GM12878 (cell line): ENCODE data around the gene C4orf51. TPM values are rescaled to one million over a fixed set of nuclear protein-coding genes. Genes with fewer than 3 reads are reported as not detected.

Experiments
- ATAC-seq: fragments of 200-7000 bp; cut with Tn5 transposase; 3 replicates; pipeline ENCODE4 v1.9.1; 2020; ENCODE audit warnings: mild to moderate bottlenecking, moderate library complexity
- BruUV-seq: library from RNA; stranded (reverse); fragments of 400-500 nt; replicated peaks from 2 replicates; lab custom pipeline; 2021; lab: Mats Ljungman, UMichigan
- CTCF ChIA-PET: fragments of 300-600 bp; sonication (Branson Sonifier 250); formaldehyde crosslinking; extraction: SDS; loops from one replicate; lab custom pipeline; 2021; ENCODE audit warnings: inconsistent platforms; lab: Yijun Ruan, JAX
- POLR2A ChIA-PET: fragments of 350-600 bp; formaldehyde crosslinking; extraction: SDS; loops from one replicate; lab custom pipeline; 2021; ENCODE audit warnings: inconsistent platforms; lab: Charles Lee
- RAD21 ChIA-PET: fragments of 300-600 bp; sonication (Branson Sonifier 250); formaldehyde crosslinking; loops from one replicate; lab custom pipeline; 2023; ENCODE audit warnings: antibody characterized with exemption; ENCODE audit not compliant: unreplicated experiment; lab: Charles Lee
- SMC1A ChIA-PET: fragments of 300-600 bp; sonication (Branson Sonifier 250); formaldehyde crosslinking; loops from one replicate; lab custom pipeline; 2023; ENCODE audit not compliant: unreplicated experiment, uncharacterized antibody; lab: Charles Lee
- DNase-seq: peaks from one replicate; pipeline ENCODE4 v3.0.0-alpha.2; 2011; ENCODE audit warnings: low read depth, low spot score
- FAIRE-seq: peaks from 3 replicates; lab custom pipeline; 2011; peaks lifted over from hg19 to GRCh38; lab: Jason Lieb, UNC
- H2AFZ ChIP-seq: 2 replicates; pipeline ENCODE4 v1.6.0; 2011; ENCODE audit warnings: low read depth, low read length, control low read depth; ENCODE audit not compliant: control insufficient read depth
- H3K27ac ChIP-seq: 2 replicates; pipeline ENCODE4 v1.5.1; 2011; ENCODE audit warnings: control low read depth; ENCODE audit not compliant: control insufficient read depth, insufficient read depth
- H3K27me3 ChIP-seq, 2 experiments: replicated peaks in 1 of 2; 2 replicates each; pipeline versions ENCODE4 v1.6.0 to v1.6.1; 2011; ENCODE audit warnings: low read length in 1 of 2; ENCODE audit not compliant: control insufficient read depth in 2 of 2, insufficient read depth in 2 of 2
- H3K36me3 ChIP-seq, 2 experiments: 2 replicates each; pipeline ENCODE4 v1.5.1; 2011; ENCODE audit warnings: low read length in 1 of 2; ENCODE audit not compliant: control insufficient read depth in 2 of 2, insufficient read depth in 2 of 2
- H3K4me1 ChIP-seq: 2 replicates; pipeline ENCODE4 v1.6.1; 2011; ENCODE audit warnings: mild to moderate bottlenecking, low read length, moderate library complexity, mixed read lengths; ENCODE audit not compliant: control insufficient read depth, insufficient read depth
- H3K4me2 ChIP-seq: 2 replicates; pipeline ENCODE4 v1.6.0; 2011; ENCODE audit warnings: control low read depth; ENCODE audit not compliant: control insufficient read depth, insufficient read depth
- H3K4me3 ChIP-seq: fragments of 200-600 bp; sonication (generic); 2 replicates; pipeline ENCODE4 v1.5.1; 2016
- H3K79me2 ChIP-seq: 2 replicates; pipeline ENCODE4 v1.6.0; 2011; ENCODE audit warnings: low read length; ENCODE audit not compliant: control insufficient read depth, insufficient read depth
- H3K9ac ChIP-seq: 2 replicates; pipeline ENCODE4 v1.8.0; 2011; ENCODE audit warnings: low read length, control low read depth, mixed read lengths; ENCODE audit not compliant: control insufficient read depth, insufficient read depth
- H3K9me3 ChIP-seq: replicated peaks from 3 replicates; pipeline ENCODE4 v1.5.1; 2011; ENCODE audit warnings: mild to moderate bottlenecking, low read length; ENCODE audit not compliant: control insufficient read depth, insufficient read depth
- H4K20me1 ChIP-seq: 2 replicates; pipeline ENCODE4 v1.6.0; 2011; ENCODE audit not compliant: control insufficient read depth, insufficient read depth
- ASH2L ChIP-seq: fragments of 300-600, 200-600 bp; sonication (generic); IDR thresholded peaks from 2 replicates; pipeline ENCODE4 v1.6.1; 2017; ENCODE audit warnings: low read depth, mild to moderate bottlenecking, borderline replicate concordance
- CREB1 ChIP-seq: IDR thresholded peaks from 2 replicates; pipeline ENCODE4 v1.6.1; 2012; ENCODE audit warnings: low read depth, mild to moderate bottlenecking, inconsistent platforms
- DPF2 ChIP-seq: fragments of 450-650 bp; IDR thresholded peaks from 2 replicates; pipeline ENCODE4 v1.6.1; 2017; ENCODE audit warnings: mild to moderate bottlenecking
- FOXM1 ChIP-seq: IDR thresholded peaks from 2 replicates; pipeline ENCODE4 v1.6.1; 2012; ENCODE audit warnings: low read depth, mild to moderate bottlenecking, inconsistent platforms, low read length, moderate library complexity
- NBN ChIP-seq: fragments of 450-650 bp; IDR thresholded peaks from 2 replicates; pipeline ENCODE4 v1.6.1; 2016
- NRF1 ChIP-seq: conservative IDR thresholded peaks from 2 replicates; pipeline ENCODE4 v1.6.1; 2011; ENCODE audit warnings: mild to moderate bottlenecking, low read depth, low read length, improper control_type of control experiment
- PAX8 ChIP-seq: fragments of 450-650 bp; IDR thresholded peaks from 2 replicates; pipeline ENCODE4 v1.6.1; 2017; ENCODE audit warnings: mild to moderate bottlenecking, moderate library complexity
- RAD21 ChIP-seq: IDR thresholded peaks from 2 replicates; pipeline ENCODE4 v1.6.1; 2011; ENCODE audit warnings: mild to moderate bottlenecking, low read depth, low read length, moderate library complexity; ENCODE audit not compliant: insufficient read depth
- SP1 ChIP-seq: IDR thresholded peaks from one replicate; pipeline ENCODE4 v1.6.1; 2011; ENCODE audit warnings: low read depth, low read length
- SRF ChIP-seq, 2 experiments: IDR thresholded peaks; 2 replicates each; pipeline ENCODE4 v1.6.1; 2011; ENCODE audit warnings: low read depth in 2 of 2, low read length in 2 of 2, mild to moderate bottlenecking in 1 of 2, moderate library complexity in 1 of 2
- WGBS: methylation state at CpG from one replicate; pipeline ENCODE4 v1.1.6; 2016; ENCODE audit warnings: low lambda C conversion rate; ENCODE audit not compliant: insufficient replicate concordance, insufficient coverage; ENCODE audit errors: missing lambda C conversion rate; 5-methylcytosine and 5-hydroxymethylcytosine counted together
- in situ Hi-C: fragments of 300-500 bp; cut with MboI; formaldehyde crosslinking; loops from 9 replicates; pipeline ENCODE4 v1.14.3; 2018; ENCODE audit warnings: mixed read lengths
- intact Hi-C: fragments of 100-400 bp; cut with micrococcal nuclease; formaldehyde crosslinking; loops from one replicate; pipeline ENCODE4 v1.14.2; 2022; ENCODE audit not compliant: unreplicated experiment
- polyA plus RNA-seq, 11 experiments: library from polyadenylated mRNA; depleted of rRNA in 4 of 11; unstranded in 6 of 11; stranded (reverse) in 5 of 11; fragments of >200 nt; fragmentation: Nextera tagmentation in 4 of 11; fragmentation: Illumina TruSeq in 1 of 11; extraction: Ambion mirVana in 4 of 11; extraction: Trizol in 1 of 11; gene quantifications; 1 replicate in 1 of 11; 2 replicates in 10 of 11; pipeline versions ENCODE4 v1.2.1 to v1.2.3, GENCODE V29; 2011 to 2016; ENCODE audit warnings: inconsistent platforms in 2 of 11, missing spikeins in 2 of 11, low read depth in 1 of 11
- total RNA-seq, 4 experiments: library from RNA; depleted of rRNA in 3 of 4; stranded (reverse); fragments of >200 nt in 3 of 4; fragmentation: Illumina TruSeq in 1 of 4; extraction: Trizol in 1 of 4; gene quantifications; 2 replicates each; pipeline versions ENCODE4 v1.2.1 to v1.2.3, GENCODE V29; 2013 to 2021
- TF ChIP-seq, protein P1 (sequence below): IDR thresholded peaks from 2 replicates; pipeline ENCODE4 v1.6.1; 2012; ENCODE audit warnings: improper control_type of control experiment, low read depth, low read length; ENCODE audit not compliant: insufficient replicate concordance
- TF ChIP-seq, protein P2 (sequence below): fragments of 450-650 bp; IDR thresholded peaks from 2 replicates; pipeline ENCODE4 v1.6.1; 2018; ENCODE audit warnings: mild to moderate bottlenecking, low read depth, moderate library complexity; ENCODE audit not compliant: partially characterized antibody
- TF ChIP-seq, protein P3 (sequence below): fragments of 450-650 bp; IDR thresholded peaks from 2 replicates; pipeline ENCODE4 v1.6.1; 2018; ENCODE audit warnings: borderline replicate concordance, mild to moderate bottlenecking; ENCODE audit not compliant: partially characterized antibody
- TF ChIP-seq, protein P4 (sequence below): IDR thresholded peaks from 2 replicates; pipeline ENCODE4 v1.6.1; 2011; ENCODE audit warnings: low read depth, mild to moderate bottlenecking, low read length, moderate library complexity, borderline replicate concordance; ENCODE audit errors: extremely low read depth

The C4orf51 gene
- total and polyA plus RNA-seq, 10 of the 15 experiments (the other 5 are each of a cell fraction or from before 2014, with no cell fraction given) = not detected

DNA sequence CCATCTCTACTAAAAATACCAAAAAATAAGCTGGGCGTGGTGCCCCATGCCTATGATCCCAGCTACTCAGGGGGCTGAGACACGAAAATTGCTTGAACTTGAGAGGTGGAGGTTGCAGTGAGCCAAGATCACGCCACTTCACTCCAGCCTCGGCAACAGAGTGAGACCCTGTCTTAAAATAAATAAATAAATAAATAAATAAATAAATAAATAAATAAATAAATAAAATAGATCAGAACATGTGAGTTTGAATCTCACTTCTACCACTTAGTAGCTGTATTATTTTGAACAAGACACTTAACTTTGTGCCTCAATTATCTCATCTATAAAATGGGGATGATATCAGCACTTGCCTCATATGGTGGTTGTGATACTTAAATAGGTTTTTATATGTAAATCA is 90.2 kb downstream of the C4orf51 start:
- no peak overlapping the region for H3K4me3 ChIP-seq
- no peaks in the 10 kb centered on the region for H4K20me1 ChIP-seq
- no peak overlapping the region for H3K4me2 ChIP-seq
- ChIA-PET CTCF (interaction anchor here (1.0 kb wide), 1 partner anchor 112 kb away, joined by 3 read pairs; no protein-coding TSS in a partner anchor), RAD21 (no interaction called here), SMC1A (interaction anchor here (1.2 to 1.7 kb wide), 3 partner anchors 20 to 58 kb away, joined by 3 to 4 read pairs (median 3); no protein-coding TSS in a partner anchor), POLR2A (no interaction called here)
- no peak overlapping the region for H3K9ac ChIP-seq
- H3K36me3 ChIP-seq = peaks cover 10 to 27% of the 10 kb centered on the region in 2 experiments
- intact Hi-C loops = no loop called here
- H3K79me2 ChIP-seq = no peaks in the 10 kb centered on the region
- H3K27ac ChIP-seq = no peak overlapping the region
- FAIRE-seq = no peak
- in situ Hi-C loops = no loop called here
- H2AFZ ChIP-seq = no peak overlapping the region
- 100% methylated on average over 4 of the region's 4 CpGs for WGBS
- no peaks in the 10 kb centered on the region for H3K27me3 ChIP-seq
- peaks cover 34% of the 10 kb centered on the region for H3K4me1 ChIP-seq
- BruUV-seq = no TSS peak
- peaks cover 4% of the 10 kb centered on the region; the same call in 2 of the 3 replicates for H3K9me3 ChIP-seq
- ATAC-seq = no peak
- DNase-seq = no peak
- TF ChIP-seq, protein P1, sequence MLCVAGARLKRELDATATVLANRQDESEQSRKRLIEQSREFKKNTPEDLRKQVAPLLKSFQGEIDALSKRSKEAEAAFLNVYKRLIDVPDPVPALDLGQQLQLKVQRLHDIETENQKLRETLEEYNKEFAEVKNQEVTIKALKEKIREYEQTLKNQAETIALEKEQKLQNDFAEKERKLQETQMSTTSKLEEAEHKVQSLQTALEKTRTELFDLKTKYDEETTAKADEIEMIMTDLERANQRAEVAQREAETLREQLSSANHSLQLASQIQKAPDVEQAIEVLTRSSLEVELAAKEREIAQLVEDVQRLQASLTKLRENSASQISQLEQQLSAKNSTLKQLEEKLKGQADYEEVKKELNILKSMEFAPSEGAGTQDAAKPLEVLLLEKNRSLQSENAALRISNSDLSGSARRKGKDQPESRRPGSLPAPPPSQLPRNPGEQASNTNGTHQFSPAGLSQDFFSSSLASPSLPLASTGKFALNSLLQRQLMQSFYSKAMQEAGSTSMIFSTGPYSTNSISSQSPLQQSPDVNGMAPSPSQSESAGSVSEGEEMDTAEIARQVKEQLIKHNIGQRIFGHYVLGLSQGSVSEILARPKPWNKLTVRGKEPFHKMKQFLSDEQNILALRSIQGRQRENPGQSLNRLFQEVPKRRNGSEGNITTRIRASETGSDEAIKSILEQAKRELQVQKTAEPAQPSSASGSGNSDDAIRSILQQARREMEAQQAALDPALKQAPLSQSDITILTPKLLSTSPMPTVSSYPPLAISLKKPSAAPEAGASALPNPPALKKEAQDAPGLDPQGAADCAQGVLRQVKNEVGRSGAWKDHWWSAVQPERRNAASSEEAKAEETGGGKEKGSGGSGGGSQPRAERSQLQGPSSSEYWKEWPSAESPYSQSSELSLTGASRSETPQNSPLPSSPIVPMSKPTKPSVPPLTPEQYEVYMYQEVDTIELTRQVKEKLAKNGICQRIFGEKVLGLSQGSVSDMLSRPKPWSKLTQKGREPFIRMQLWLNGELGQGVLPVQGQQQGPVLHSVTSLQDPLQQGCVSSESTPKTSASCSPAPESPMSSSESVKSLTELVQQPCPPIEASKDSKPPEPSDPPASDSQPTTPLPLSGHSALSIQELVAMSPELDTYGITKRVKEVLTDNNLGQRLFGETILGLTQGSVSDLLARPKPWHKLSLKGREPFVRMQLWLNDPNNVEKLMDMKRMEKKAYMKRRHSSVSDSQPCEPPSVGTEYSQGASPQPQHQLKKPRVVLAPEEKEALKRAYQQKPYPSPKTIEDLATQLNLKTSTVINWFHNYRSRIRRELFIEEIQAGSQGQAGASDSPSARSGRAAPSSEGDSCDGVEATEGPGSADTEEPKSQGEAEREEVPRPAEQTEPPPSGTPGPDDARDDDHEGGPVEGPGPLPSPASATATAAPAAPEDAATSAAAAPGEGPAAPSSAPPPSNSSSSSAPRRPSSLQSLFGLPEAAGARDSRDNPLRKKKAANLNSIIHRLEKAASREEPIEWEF = no peak
- TF ChIP-seq SRF (IDR thresholded peaks at IDR 0.05; ENCODE audit: low read depth in 2 of 2, low read length in 2 of 2) (no peak), PAX8 (no peak), CREB1 (no peak), NRF1 (no peak), RAD21 (no peak), SP1 (no peak), FOXM1 (no peak), DPF2 (no peak), NBN (no peak), ASH2L (no peak)
- TF ChIP-seq, protein P2, sequence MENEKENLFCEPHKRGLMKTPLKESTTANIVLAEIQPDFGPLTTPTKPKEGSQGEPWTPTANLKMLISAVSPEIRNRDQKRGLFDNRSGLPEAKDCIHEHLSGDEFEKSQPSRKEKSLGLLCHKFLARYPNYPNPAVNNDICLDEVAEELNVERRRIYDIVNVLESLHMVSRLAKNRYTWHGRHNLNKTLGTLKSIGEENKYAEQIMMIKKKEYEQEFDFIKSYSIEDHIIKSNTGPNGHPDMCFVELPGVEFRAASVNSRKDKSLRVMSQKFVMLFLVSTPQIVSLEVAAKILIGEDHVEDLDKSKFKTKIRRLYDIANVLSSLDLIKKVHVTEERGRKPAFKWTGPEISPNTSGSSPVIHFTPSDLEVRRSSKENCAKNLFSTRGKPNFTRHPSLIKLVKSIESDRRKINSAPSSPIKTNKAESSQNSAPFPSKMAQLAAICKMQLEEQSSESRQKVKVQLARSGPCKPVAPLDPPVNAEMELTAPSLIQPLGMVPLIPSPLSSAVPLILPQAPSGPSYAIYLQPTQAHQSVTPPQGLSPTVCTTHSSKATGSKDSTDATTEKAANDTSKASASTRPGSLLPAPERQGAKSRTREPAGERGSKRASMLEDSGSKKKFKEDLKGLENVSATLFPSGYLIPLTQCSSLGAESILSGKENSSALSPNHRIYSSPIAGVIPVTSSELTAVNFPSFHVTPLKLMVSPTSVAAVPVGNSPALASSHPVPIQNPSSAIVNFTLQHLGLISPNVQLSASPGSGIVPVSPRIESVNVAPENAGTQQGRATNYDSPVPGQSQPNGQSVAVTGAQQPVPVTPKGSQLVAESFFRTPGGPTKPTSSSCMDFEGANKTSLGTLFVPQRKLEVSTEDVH = no peak
- TF ChIP-seq, protein P3, sequence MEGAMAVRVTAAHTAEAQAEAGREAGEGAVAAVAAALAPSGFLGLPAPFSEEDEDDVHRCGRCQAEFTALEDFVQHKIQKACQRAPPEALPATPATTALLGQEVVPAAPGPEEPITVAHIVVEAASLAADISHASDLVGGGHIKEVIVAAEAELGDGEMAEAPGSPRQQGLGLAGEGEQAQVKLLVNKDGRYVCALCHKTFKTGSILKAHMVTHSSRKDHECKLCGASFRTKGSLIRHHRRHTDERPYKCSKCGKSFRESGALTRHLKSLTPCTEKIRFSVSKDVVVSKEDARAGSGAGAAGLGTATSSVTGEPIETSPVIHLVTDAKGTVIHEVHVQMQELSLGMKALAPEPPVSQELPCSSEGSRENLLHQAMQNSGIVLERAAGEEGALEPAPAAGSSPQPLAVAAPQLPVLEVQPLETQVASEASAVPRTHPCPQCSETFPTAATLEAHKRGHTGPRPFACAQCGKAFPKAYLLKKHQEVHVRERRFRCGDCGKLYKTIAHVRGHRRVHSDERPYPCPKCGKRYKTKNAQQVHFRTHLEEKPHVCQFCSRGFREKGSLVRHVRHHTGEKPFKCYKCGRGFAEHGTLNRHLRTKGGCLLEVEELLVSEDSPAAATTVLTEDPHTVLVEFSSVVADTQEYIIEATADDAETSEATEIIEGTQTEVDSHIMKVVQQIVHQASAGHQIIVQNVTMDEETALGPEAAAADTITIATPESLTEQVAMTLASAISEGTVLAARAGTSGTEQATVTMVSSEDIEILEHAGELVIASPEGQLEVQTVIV = no peak
- TF ChIP-seq, protein P4, sequence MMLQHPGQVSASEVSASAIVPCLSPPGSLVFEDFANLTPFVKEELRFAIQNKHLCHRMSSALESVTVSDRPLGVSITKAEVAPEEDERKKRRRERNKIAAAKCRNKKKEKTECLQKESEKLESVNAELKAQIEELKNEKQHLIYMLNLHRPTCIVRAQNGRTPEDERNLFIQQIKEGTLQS = no peak
